Fibroblast of skin of scalp (primary cell): Measurements from ENCODE around the gene SEMA5A.

Experiments used
- DNase-seq: peaks from one replicate; pipeline ENCODE4 v3.0.0-alpha.2; 2013

Gene SEMA5A

GRCh38 chr5:9473624-9474023, 72.3 kb downstream of the SEMA5A start:
- DNase-seq, result peak; percentile 54

- DNase-seq, result no peak
These were observed 75.5 kb downstream of the SEMA5A start for GRCh38 chr5:9470410-9470809.

DNA sequence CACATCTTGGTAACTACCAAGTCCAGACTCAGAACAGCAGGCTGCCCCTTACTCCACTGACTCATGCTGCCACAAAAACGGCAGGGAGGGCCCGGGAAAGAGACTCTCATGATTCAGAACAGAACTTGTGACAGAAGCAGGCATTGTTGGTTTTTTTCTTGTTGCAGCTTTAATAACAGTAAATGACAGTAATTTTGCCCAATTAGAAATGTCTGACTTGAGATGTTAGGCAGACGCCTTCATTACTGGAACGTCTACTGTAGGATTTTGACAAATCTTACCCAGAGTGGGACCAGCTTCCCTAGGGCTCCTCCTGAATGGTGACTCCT, 77.9 kb downstream of the SEMA5A start:
- peak; percentile 90 for DNase-seq

GRCh38 chr5:9467199-9468059, 78.4 kb downstream of the SEMA5A start:
- no peak for DNase-seq

GRCh38 chr5:9466697-9467096, 79.2 kb downstream of the SEMA5A start:
- DNase-seq, result no peak

DNA sequence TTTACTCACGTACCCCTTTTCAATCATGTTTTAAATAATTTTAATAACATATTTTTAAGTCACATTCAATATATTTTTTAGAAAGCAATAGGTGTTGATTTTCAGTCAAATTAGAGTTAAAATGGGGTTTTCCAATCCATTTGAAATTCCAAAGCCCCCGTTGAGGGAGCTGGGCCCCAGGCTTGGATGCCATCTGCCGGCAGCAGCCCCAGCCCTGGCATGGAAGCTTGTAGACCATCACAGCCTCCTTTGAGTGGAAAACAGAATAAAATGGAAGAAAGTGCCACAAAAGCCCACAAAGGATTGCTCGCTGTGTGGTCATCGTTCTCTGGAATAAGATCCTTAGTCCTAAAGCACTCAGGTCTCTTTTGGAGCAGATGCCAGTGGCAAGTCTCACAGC, 81.4 kb downstream of the SEMA5A start:
- DNase-seq, result no peak

DNA sequence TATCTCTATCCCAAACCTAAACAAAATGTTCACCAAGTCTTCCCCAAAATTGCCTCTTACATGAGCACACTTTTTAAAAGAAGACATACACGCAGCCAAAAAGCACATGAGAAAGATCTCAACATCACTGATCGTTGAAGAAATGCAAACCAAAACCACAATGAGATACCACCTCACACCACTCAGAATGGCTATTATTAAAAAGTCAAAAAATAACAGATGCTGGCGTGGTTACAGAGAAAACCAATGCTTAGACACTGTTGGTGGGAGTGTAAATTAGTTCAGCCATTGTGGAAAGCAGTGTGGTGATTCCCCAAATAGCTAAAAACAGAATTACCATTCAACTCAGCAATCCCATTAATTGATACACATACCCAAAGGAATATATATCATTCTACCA, 83.8 kb downstream of the SEMA5A start:
- no peak for DNase-seq

DNA sequence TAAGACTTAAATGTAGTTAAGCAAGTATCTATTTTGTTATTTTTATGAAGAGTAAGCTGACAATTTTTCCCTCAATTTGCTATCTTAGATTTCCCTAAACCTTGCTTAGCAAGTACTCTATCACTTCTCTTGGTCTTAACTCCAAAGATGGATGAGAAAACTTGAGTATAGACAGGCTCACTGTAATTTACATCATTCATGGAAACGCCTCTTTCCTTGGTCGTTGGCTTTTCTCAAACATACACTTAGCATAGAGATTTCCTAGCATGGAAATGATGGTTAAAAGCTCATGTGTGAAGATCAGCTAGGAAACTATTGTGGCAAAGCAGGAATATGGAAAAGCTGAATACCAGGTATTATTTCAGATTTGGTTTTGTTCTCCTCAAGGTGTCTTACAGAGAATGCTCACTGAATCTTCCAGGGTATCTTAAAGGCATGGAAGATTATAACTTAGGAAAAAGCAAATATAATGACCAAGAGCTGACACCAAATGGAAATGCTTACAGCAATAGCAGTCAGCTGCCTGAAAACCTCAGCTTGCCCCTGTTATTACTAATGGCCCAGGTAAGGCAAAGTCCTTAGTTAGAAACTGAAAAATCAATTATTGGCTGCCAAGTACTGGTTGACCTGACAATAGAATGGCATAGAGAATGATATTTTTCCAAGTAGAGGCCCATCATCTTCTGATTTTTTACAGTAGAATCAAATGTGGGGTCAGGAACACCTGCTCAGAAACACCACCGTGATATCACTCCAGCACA, 84.8 kb downstream of the SEMA5A start:
- no peak for DNase-seq

DNA sequence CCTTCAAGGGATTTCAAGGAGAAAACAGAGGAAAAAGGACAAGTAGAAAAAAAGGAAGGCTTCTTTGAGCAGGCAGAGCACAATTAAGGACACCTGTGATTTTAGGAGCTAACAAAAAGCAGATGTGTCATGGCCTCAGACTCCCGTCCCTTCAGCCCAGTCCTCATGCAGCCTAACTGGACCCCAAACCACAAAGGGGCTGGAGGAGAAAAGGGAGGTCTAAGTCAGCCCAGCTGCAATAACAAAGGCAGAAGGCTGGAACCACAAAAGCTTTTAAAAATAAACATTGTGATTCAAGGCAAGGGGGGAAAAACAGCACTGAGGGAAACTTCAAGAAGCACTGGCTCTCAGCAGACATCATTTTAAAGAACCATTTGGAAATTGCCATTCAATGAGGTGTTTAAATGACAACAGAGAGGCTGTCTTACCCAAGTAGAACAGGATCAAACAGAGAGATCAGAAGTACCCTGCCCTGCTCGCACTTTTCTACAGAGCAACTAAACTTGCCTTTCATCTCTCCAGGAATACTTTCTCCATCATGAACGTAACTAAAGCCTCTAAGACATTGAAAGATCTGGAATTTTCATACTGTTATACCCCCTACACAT, 89.3 kb downstream of the SEMA5A start:
- peak; percentile 89 for DNase-seq

GRCh38 chr5:9455826-9456434, 89.9 kb downstream of the SEMA5A start:
- DNase-seq, result no peak

GRCh38 chr5:9454491-9454890, 91.4 kb downstream of the SEMA5A start:
- DNase-seq, result no peak

- no peak for DNase-seq
These were observed 91.8 kb downstream of the SEMA5A start for GRCh38 chr5:9454012-9454481.

DNA sequence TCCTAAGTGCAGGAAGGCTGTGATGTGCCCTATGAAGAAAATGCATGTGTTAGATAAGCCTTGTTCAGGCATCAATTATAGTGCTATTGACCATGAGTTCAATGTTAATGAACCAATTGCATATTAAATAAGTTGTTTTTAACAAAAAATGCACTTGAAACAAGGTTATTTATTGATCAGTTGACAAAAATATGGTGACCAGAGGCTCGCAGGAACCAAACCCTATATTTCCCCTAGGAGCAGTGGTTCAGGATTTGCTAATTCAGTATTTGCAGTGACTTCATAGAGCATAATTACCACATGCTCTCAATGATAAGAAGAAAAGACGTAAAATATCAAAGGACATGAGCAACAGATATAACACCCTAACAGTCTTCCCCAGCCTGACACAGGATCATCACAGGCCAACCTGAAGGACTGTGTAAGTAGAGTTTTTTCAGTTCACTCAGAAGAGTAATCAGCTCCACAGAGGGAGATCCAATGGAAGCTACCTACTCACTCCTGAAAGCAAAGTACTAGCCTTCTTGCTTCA, 92.3 kb downstream of the SEMA5A start:
- no peak for DNase-seq

- DNase-seq, result no peak
These were observed 93.7 kb downstream of the SEMA5A start for GRCh38 chr5:9452181-9452580.

- DNase-seq, result no peak
These were observed 94.8 kb downstream of the SEMA5A start for GRCh38 chr5:9451037-9451436.

DNA sequence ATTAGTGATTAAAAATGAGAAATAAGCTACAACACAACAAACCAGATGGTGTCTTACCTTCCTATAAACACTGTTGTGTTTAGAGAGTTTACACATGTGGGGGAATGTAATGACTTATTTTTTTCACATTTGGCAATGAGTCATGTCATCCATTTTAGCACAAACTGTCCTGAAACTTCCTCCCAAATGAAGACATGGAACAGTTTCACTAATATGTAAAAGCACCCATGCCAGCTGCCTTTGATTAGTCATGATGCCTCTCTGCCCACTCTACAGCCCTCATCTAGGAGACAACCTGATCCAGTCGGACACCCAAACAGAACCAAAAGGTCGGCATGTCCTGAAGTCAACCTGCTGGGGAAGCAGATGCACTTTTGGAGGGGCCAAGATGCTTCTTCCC, 98.2 kb downstream of the SEMA5A start:
- no peak for DNase-seq

GRCh38 chr5:9445826-9446388, 100.0 kb downstream of the SEMA5A start:
- DNase-seq, result no peak

- no peak for DNase-seq
These were observed 101.5 kb downstream of the SEMA5A start for GRCh38 chr5:9444346-9444745.

GRCh38 chr5:9441610-9442009, 104.3 kb downstream of the SEMA5A start:
- DNase-seq, result no peak

DNA sequence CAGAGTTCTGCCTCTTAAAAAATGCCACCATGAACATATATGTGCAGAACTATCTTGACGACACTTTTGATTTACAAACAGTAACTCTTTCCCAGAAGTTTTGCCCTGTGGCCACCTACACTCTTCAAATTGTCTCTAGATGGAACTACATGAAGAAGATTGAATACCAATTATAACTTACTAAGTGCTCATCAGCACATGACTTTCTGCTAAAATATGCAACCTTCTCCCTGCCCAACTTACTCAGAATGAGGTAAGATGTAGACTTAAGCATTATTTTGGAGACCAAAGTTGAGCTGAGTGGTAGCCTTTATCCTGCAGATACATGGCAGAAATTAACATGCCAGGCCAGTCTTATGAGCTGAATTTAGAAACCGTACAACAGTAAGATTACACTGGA, 105.4 kb downstream of the SEMA5A start:
- peak; percentile 67 for DNase-seq

GRCh38 chr5:9439531-9440292, 106.2 kb downstream of the SEMA5A start:
- peak; percentile 24 for DNase-seq
